ENCODE results near the gene COPB1.

GRCh38 chr11:14435717-14436512, 63.7 kb downstream of the COPB1 start:
- TF ChIP-seq CTCF (CRISPR knock-in tag; IDR thresholded peaks at IDR 0.05): no peak
- no peak for TF ChIP-seq POLR2A (IDR thresholded peaks at IDR 0.05; ENCODE audit: insufficient read depth in 1 of 2, low read depth in 2 of 2, low read length in 2 of 2)
- no peak for TF ChIP-seq AKNA (CRISPR knock-in tag; IDR thresholded peaks at IDR 0.05; ENCODE audit: borderline replicate concordance)
- no peak for TF ChIP-seq ZNF782 (CRISPR knock-in tag; IDR thresholded peaks at IDR 0.05; ENCODE audit: borderline replicate concordance)
- no peak for TF ChIP-seq CBX5 (CRISPR knock-in tag; IDR thresholded peaks at IDR 0.05; ENCODE audit: borderline replicate concordance)
- TF ChIP-seq ZNF329 (CRISPR knock-in tag; IDR thresholded peaks at IDR 0.05; ENCODE audit: low read depth): no peak
- no peak for TF ChIP-seq SAFB2 (CRISPR knock-in tag; IDR thresholded peaks at IDR 0.05; ENCODE audit: borderline replicate concordance, low read depth)
- no peak for TF ChIP-seq AKAP8 (CRISPR knock-in tag; IDR thresholded peaks at IDR 0.05)
- no peak for TF ChIP-seq EZH2 (conservative IDR thresholded peaks at IDR 0.05; ENCODE audit: low read depth, low read length)
- no peak for TF ChIP-seq SP5 (CRISPR knock-in tag; IDR thresholded peaks at IDR 0.05; ENCODE audit: borderline replicate concordance, low read depth)
- no peak for TF ChIP-seq ZBTB43 (CRISPR knock-in tag; conservative IDR thresholded peaks at IDR 0.05)
- TF ChIP-seq TRIM24 (CRISPR knock-in tag; IDR thresholded peaks at IDR 0.05): no peak
- no peak for TF ChIP-seq PAX8 (CRISPR knock-in tag; IDR thresholded peaks at IDR 0.05; ENCODE audit: borderline replicate concordance)
- no peak for TF ChIP-seq CEBPZ (IDR thresholded peaks at IDR 0.05; ENCODE audit: low read length)
